Germinal center (tissue), 1 donor: ENCODE data around the gene SNAP29.
"Not testable (repeated sequence)": the region's sequence is repeated elsewhere in the genome, so short reads cannot be mapped to it uniquely, and the experiment has no call there.

Source experiments
- DNase-seq: peaks from one replicate; pipeline ENCODE4 v3.0.0; 2012; ENCODE audit warnings: mixed read lengths, low spot score

The SNAP29 gene

DNA sequence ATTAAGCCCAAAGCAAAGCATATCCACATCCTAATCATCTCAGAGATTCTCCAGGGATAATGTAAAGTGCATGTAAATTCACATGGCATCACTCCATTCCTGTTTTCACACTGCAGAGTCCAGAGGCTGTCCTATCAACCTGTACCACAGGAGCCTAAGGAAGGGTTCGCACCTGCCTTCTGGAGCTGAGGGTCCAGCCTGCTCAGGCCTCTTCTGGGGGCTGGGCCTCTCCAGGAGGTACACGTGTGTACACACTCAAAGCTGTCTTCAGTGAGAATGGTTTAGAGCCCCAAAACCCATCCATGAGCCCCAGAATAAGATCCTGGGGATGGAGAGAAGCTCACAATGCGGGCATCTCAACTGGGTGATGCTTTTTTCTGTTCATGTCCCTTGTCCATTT, 24.1 kb upstream of the SNAP29 start:
- no peak for DNase-seq

DNA sequence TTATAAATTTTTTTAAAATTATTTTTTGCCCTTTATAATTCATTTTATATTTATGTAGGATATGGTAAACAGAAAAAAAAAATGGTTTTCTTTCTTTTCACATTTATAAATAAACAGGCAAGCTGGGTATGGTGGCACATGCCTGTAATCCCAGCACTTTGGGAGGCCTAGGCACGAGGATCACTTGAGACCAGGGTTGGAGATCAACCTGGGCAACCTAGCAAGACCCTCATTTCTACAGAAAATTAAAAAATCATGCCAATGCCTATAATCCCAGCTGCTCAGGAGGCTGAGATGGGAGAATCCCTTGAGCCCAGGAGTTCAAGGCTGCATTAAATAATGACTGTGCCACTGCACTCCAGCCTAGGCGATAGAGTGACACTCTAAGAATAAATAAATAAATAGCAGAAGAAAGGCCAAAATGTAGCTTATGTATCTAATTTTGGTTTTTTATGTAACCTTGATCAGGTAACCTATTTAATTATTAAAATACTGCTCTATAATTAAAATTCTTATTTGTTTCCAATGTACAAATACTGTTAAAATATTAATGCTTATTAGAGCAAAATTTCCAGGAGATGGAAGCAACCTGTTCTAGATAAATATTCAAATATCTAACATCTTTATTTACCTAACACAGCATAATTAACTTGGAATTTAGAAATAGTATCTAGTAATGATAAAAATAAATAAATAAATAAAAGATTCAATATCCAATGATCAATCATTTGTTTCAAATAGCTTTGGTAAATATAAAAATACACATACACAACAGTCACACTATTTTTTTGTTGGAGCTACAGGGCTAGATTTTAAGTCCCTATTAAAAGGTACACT, 21.6 kb upstream of the SNAP29 start:
- no peak for DNase-seq

DNA sequence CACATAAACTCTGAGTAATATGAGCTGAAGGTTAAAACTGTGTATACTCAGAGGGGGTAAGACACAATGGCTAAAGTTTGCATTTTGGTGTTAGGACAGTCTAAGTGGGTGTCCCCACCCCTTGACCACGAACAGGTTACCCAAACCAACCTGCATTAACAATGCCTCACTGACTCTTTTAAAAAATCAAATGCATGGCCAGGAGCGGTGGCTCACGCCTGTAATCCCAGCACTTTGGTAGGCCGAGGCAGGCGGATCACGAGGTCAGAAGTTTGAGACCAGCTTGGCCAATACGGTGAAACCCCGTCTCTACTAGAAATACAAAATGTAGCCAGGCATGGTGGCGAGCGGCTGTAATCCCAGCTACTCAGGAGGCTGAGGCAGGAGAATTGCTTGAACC, 19.5 kb upstream of the SNAP29 start:
- DNase-seq, result not testable (repeated sequence)

- DNase-seq, result no peak
Measured at GRCh38 chr22:20839837-20840645, 18.8 kb upstream of the SNAP29 start.

GRCh38 chr22:20840646-20841371, 18.0 kb upstream of the SNAP29 start:
- no peak for DNase-seq

- DNase-seq, result no peak
Measured at GRCh38 chr22:20843501-20843900, 15.3 kb upstream of the SNAP29 start.

DNA sequence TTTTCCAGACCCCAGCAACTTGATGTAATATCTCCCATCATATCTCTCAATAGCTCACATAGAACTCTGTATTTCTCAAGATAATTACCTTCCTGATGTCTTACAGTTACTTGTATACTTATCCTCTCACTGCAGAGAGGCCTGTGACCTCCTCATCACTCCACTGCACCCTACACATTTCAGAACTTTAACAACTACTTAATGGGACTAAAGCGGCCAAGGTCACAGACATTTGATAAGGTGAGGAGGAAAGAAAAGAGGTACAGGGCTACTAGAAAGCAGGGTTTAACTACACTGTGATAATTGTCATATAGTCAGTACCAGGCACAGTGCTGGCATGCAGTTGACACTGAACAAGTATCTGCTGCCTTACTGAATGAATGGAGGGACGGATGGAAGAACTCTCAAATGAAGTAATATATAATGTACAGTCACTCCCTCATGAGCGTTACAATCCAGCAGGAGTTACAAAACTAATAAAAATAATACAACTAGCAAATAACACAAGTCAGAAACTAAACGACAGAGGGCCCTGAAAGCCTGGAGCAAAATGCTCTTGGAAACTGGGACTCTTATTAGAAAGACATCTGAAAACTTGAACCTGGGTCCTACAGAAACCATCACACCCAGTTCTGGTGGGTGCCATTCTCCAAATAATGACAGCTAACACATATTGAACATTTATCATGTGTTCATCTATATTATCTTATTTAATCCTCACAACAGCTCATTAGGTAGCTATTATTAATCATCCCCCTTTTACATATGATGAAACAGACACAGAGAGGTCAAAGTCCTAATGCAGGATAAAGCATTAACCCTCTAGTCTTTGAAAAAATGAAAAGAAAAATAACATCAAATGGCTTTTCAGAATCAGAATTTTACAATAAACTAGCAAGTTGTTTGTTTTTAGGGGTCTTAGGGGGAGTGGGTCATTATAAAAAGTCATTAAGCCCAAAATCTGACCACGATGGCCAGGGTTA, 14.5 kb upstream of the SNAP29 start:
- DNase-seq, result no peak

DNA sequence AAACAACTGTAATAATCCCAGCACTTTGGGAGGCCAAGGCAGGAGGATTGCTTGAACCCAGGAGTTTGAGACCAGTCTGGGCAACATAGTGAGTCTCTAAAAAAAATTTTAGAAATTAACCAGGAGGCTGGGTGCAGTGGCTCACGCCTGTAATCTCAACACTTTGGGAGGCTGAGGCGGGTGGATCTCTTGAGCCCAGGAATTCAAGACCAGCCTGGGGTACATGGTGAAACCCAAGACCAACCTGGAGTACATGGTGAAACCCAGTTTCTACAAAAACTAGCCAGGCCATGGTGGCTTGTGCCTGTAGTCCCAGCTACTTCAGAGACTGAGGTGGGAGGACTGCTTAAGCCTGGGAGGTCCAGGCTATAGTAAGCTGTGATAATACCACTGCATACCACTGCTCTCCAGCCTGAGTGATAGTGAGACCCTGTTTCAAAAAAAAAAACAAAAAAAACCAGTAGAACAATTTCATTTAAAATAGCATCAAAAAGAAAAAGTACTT, 11.4 kb upstream of the SNAP29 start:
- DNase-seq, result no peak

GRCh38 chr22:20852076-20852475, 6.7 kb upstream of the SNAP29 start:
- no peak for DNase-seq

- DNase-seq, result no peak
Measured at GRCh38 chr22:20852503-20852902, 6.3 kb upstream of the SNAP29 start.

DNA sequence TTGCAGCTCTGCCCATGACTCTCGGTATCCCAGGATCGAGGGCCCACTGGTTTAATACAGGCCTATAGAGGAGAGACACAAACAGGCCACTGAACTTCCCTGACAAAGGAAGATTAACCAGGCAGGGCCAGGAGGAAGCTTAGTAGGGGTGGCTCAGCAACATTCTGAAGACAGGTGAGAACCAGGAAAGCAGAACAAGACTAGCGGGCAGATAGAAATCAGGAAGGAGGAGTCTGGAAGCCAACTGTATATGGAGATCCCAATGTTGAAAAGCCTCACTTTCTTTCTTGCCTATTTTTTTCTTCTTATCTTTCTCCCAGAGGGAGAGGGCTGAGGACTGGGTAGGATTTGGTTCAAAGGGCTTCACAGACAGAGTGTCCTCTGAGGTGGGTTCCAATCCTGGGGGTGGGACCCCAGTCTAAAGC, 5.6 kb upstream of the SNAP29 start:
- no peak for DNase-seq

GRCh38 chr22:20857247-20857643, 1.6 kb upstream of the SNAP29 start:
- DNase-seq, result no peak

- DNase-seq, result peak; percentile 69
Measured at GRCh38 chr22:20857838-20858614, 781 bp upstream of the SNAP29 start.

DNA sequence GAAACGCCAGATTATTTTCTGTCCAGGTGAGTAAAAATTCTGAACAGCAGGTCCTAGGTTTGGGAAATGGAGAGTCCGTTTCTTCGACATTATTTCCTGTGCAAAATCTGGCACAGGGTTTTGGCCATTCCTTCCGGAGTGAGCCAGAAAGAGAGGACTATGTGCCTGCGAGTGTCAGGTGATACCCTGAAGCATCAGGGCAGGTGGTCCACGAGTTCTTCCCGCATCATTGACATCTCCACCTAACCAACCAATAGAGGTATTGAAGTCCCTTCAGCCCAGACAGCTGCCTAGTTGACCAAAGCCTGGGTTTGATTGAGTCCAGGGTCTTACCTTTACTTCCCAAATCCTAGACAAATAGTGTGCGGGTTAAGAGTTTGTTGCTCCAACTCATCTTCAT, 808 bp downstream of the SNAP29 start:
- no peak for DNase-seq

- DNase-seq, result no peak
Measured at GRCh38 chr22:20862540-20862939, 3.7 kb downstream of the SNAP29 start.

DNA sequence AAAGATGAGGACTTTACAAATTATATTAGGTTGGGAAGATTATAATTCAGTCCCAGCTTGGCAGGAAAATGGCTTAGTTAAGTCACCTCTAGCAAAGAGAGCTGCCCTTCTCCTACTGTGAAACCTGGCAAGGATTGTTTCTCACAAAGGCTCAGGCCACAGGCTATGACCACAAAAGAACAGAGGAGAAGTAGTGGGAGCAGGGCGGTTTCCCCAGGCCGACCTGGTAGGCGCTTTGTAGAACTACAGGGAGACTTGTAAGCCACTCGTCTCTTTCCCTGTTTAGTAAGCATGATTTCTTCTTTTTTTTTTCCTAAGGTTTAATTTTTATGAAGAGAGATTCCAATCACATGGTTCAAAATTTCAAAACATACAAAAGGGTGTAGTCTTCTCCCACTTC, 4.6 kb downstream of the SNAP29 start:
- DNase-seq, result no peak

DNA sequence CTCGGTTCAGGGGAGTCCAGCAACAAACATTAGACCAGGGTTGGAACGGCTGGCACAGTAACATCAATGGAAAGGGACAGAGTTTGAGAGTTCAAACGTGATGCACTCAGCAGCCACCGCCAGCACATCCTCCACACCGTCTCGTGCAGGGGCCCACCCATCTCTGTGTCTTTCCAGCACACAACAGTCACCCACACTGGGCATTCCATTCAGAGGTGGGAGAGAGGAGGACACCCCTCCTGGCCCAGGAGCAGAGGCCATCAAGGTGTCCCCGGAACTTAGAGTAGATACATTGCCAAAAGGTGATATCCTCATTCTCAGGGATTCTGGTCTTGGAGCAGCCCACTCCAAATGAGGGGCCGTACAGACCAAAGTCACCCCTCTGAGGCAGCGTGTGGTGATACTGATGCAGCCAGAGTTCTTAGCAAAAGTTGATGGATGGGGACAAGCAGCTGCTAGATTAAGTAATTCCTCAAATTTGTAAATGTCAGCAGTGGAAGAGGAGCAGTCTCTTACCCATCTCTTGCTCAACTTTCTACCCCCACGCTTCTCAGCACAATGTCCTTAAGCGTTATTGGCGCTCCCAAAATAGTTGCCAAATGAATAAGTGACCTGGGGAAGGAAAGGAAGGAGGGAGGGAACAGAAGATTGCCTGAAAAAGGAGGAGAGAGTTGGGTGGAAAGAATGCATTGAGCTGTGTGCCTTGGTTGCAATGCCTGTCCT, 5.5 kb downstream of the SNAP29 start:
- no peak for DNase-seq

DNA sequence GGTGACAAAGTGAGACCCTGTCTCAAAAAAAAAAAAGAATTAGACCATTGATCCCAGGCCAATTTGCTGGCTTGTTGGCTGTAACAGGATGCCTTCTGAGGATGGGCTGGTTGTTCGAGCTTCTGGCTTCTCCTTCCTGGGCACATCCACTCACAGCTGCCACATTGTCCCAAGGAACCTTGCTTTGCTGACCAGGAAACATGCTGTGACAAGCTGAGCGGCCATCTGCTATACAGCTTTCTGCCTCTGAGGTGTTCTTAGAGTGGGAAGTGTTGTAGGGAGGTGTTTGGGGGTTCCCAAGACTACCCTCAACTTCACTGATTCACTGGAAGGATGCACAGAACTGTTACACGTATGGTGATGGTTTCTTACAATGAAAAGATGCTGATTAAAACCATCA, 6.5 kb downstream of the SNAP29 start:
- no peak for DNase-seq

GRCh38 chr22:20865875-20866445, 7.2 kb downstream of the SNAP29 start:
- no peak for DNase-seq
